Lower leg skin (tissue), 4 donors: ENCODE data around the gene CUEDC2. TPM values are rescaled to one million over a fixed set of nuclear protein-coding genes. Genes with fewer than 3 reads are reported as not detected.

Experiments used
- DNase-seq, 2 donors: peaks; one replicate each; pipeline ENCODE4 v3.0.0-alpha.2; 2019; ENCODE audit warnings: low spot score in 2 of 2
- H3K4me3 ChIP-seq: fragments of 200-600 bp; sonication (generic); 2 replicates; pipeline ENCODE4 v1.5.1; 2017; ENCODE audit warnings: mild to moderate bottlenecking, low read depth; ENCODE audit not compliant: poor library complexity, severe bottlenecking
- POLR2A ChIP-seq, 2 donors: fragments of 450-650 bp; IDR thresholded peaks; one replicate each; pipeline ENCODE4 v1.6.1; 2016 to 2017; ENCODE audit warnings: antibody characterized with exemption in 2 of 2, mild to moderate bottlenecking in 1 of 2, moderate library complexity in 1 of 2
- WGBS, 2 donors: methylation state at CpG; one replicate each; pipeline ENCODE4 v1.1.5; 2018; 5-methylcytosine and 5-hydroxymethylcytosine counted together
- intact Hi-C: fragments of 100-400 bp; cut with DNase I; formaldehyde crosslinking; loops from one replicate; pipeline ENCODE4 v1.15.0; 2023; ENCODE audit warnings: low total_unique reads
- total RNA-seq, 4 donors: library from RNA; depleted of rRNA; stranded (reverse); fragments of >200 nt; gene quantifications; one replicate each; pipeline ENCODE4 v1.1.0, GENCODE V29; 2016
- TF ChIP-seq, protein P1 (sequence below), 3 donors: fragments of 450-650 bp; IDR thresholded peaks; one replicate each; pipeline ENCODE4 v1.5.1; 2016; ENCODE audit warnings: antibody characterized with exemption in 3 of 3, mild to moderate bottlenecking in 3 of 3, moderate library complexity in 2 of 3

CUEDC2 gene
- total RNA-seq, 4 donors from 2014 or later: 30.3 to 51.2 (median 32.7) TPM

GRCh38 chr10:102438374-102438773 is 6.0 kb upstream of the CUEDC2 start:
- no peak overlapping the region for H3K4me3 ChIP-seq
- 78 to 92% methylated on average over 1 of the region's 1 CpG for WGBS, 2 donors
- intact Hi-C loops: no loop called here

DNA sequence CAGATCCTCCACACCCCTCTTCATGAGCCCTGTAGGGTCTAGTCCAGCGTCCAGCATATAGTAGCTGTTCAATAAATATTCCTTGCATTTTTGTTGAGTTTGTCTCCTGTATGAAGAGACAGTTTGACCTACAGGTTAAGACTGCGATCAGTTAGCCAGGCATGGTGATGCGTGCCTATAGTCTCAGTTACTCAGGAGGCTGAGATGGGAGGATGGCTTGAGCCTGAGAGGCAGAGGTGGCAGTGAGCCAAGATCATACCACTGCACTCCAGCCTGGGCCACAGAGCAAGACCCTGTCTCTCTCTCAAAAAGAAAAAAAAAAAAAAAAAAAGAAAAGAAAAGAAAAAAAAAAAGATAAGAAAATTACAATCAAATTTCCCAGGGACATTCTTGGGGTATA is 5.1 kb upstream of the CUEDC2 start:
- intact Hi-C loops: no loop called here
- no peak overlapping the region for H3K4me3 ChIP-seq
- DNase-seq: no peak
- TF ChIP-seq, protein P1, sequence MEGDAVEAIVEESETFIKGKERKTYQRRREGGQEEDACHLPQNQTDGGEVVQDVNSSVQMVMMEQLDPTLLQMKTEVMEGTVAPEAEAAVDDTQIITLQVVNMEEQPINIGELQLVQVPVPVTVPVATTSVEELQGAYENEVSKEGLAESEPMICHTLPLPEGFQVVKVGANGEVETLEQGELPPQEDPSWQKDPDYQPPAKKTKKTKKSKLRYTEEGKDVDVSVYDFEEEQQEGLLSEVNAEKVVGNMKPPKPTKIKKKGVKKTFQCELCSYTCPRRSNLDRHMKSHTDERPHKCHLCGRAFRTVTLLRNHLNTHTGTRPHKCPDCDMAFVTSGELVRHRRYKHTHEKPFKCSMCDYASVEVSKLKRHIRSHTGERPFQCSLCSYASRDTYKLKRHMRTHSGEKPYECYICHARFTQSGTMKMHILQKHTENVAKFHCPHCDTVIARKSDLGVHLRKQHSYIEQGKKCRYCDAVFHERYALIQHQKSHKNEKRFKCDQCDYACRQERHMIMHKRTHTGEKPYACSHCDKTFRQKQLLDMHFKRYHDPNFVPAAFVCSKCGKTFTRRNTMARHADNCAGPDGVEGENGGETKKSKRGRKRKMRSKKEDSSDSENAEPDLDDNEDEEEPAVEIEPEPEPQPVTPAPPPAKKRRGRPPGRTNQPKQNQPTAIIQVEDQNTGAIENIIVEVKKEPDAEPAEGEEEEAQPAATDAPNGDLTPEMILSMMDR (IDR thresholded peaks at IDR 0.05): no peak
- TF ChIP-seq POLR2A (IDR thresholded peaks at IDR 0.05): no peak
- WGBS, 2 donors: 93 to 94% methylated on average over 3 of the region's 3 CpGs

More at GRCh38 chr10:102438374-102438773, 6.0 kb upstream of the CUEDC2 start:
- TF ChIP-seq, protein P1 (IDR thresholded peaks at IDR 0.05): no peak
- TF ChIP-seq POLR2A (IDR thresholded peaks at IDR 0.05): no peak
- no peak for DNase-seq

- intact Hi-C loops: no loop called here
- DNase-seq: no peak
- TF ChIP-seq POLR2A (IDR thresholded peaks at IDR 0.05): no peak
- TF ChIP-seq, protein P1 (IDR thresholded peaks at IDR 0.05): no peak
- no peak overlapping the region for H3K4me3 ChIP-seq
- WGBS, 2 donors: 69 to 86% methylated on average over 6 of the region's 6 CpGs
Observed at GRCh38 chr10:102436312-102436711, 3.9 kb upstream of the CUEDC2 start.

DNA sequence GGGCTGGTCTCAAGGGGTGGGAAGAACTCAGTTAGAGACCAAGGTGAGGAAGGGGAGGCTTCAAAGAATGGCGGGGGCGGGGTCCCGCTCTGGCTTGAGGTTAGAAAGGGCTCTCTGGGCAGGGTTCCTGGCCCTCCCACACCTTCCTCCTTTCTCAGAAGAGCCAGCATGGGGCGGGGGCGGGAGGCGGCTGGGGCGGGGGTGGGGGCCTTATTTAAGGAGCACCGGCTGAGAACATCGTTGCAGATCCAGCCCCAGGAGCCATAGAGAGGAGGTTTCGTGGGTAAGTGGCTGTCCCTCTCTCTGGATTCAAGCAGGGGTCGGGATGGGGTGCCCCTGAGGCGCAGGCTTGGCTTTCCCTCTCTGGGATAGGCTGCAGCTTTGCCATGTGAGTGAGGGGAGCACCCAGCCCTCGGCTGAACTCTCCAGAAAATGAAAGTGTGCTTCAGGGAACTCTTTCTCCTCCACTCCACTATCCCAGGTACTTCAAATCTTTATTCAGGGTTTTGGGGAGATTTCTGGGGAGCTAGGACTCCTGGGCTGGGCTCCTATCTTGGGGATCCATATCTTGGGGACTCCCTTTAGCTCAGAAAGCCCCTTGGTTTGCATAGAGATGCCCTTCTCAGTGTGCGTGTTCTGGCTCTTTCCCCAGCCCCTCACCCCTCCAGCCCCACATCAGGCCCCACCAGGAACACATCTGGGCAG is 3.3 kb upstream of the CUEDC2 start:
- 6 to 12% methylated on average over 12 to 13 of the region's 14 CpGs for WGBS, 2 donors
- no peak for TF ChIP-seq POLR2A (IDR thresholded peaks at IDR 0.05)
- TF ChIP-seq, protein P1 (IDR thresholded peaks at IDR 0.05): no peak
- no peak overlapping the region for H3K4me3 ChIP-seq
- intact Hi-C loops: no loop called here
- DNase-seq: no peak

DNA sequence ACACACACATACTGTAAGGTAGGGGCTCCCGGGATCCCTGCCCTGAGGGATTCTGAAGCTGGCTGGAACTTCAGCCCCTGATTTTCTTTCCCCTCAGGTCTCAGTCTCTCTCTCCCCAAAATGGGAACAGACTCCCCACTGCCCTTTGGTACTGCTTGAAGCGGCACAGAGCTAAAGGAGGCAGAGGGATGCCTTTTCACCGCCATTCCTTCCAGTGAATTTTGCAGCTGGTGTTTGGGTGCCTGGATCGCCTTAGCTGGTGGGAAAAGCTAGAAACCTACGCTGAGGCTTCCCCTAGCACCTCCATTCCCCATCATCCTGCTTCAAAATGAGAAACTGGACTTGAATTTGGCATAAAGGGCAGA is 2.7 kb upstream of the CUEDC2 start:
- WGBS, 2 donors: 52 to 56% methylated on average over 5 of the region's 5 CpGs
- TF ChIP-seq POLR2A (IDR thresholded peaks at IDR 0.05): no peak
- TF ChIP-seq, protein P1 (IDR thresholded peaks at IDR 0.05): no peak
- intact Hi-C loops: no loop called here
- DNase-seq: no peak
- H3K4me3 ChIP-seq: no peak overlapping the region
